ENCODE results near the gene LRP1. TPM values are rescaled to one million over a fixed set of nuclear protein-coding genes. Genes with fewer than 3 reads are reported as not detected.

Gene LRP1
- total RNA-seq, 1 donor, result 6.2 TPM

- no peak for DNase-seq (ENCODE audit: low read depth in 2 of 3, low spot score in 2 of 3)
Observed at GRCh38 chr12:57241402-57242310, 113.4 kb downstream of the LRP1 start.

- DNase-seq (ENCODE audit: low read depth in 2 of 3, low spot score in 2 of 3), result no peak
Observed at GRCh38 chr12:57242329-57242690, 114.0 kb downstream of the LRP1 start.

- peak in 2 of 3 donors; percentile 67 to 76 for DNase-seq (ENCODE audit: low read depth in 2 of 3, low spot score in 2 of 3)
Observed at GRCh38 chr12:57242691-57243454, 114.6 kb downstream of the LRP1 start.

DNA sequence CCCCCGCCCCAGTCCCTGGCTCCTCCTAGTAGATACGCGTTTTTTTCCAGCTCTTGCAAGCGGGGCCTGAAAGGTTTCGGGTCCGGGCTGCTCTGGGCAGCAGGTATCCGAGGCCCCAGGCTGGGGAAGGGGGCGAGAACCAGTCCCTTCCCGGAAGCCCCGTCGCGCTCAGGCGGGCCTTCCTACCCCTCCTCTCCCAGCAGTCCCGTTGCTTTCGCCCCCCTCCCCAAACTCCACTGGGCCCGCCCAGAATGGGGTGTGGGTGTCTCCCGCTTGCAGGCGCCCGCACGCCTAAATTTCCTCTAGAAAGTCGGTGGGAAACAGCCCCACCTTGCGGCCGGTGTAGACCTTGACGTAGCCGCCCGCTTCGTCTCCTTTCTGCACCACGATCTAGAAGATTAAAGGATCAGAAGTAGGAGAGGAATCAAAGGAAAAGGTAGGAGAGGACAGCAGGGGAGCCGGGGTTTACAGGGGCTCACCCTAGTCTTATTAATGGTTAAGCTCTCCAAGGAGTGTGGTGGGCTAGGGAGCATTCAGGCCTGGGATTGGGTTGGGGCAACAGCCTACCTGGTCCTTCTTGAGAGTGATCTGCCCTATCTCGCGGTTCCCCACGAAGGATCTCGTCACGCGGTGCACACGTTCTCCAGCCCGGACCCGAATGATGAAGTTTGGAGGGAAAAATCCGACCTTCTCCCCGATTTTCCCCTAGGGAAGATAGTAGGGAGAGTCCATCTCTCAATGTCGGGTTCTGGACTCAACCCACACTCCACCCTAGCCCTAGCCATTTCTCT lies 115.4 kb downstream of the LRP1 start:
- DNase-seq (ENCODE audit: low read depth in 2 of 3, low spot score in 2 of 3), result peak in 2 of 3 donors; percentile 73 to 85

DNA sequence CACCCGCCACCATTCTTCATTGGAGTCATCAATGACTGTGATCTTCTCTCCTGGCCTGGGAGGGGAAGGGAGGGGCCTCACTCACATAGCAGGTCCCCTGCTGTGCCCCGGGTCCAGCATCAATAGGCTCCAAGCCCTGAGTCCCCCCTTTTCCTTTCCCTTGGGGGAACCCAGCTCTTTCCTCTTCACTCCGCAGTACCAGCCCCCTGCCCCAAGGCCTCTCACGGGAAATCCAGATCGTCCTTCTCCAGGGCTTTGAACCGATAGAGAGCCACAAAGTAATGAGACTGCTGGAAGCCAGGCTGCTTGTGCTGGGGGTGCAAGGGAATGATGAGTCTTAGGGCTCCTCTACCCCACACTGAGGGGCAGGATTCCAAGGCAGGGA lies 116.0 kb downstream of the LRP1 start:
- DNase-seq (ENCODE audit: low read depth in 2 of 3, low spot score in 2 of 3), result no peak

DNA sequence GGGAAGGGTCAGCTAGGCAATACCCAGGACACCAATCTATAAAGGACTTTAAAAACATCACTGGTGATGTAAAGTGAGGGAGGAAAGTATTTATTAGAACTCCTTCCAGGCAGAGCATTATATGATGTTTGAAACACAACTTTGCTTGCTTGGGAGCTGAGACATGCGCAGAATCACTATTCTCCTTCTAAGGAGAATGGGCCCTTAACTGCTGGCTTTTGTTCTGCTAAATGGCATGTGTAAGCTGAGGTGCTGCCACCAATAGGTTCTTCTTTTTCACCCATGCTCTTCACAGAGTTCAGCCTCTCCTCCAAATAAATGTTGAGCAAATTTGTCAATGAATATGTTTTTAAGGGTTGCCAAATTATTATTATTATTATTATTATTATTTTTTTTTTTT lies 118.8 kb downstream of the LRP1 start:
- DNase-seq (ENCODE audit: low read depth in 2 of 3, low spot score in 2 of 3), result no peak

DNA sequence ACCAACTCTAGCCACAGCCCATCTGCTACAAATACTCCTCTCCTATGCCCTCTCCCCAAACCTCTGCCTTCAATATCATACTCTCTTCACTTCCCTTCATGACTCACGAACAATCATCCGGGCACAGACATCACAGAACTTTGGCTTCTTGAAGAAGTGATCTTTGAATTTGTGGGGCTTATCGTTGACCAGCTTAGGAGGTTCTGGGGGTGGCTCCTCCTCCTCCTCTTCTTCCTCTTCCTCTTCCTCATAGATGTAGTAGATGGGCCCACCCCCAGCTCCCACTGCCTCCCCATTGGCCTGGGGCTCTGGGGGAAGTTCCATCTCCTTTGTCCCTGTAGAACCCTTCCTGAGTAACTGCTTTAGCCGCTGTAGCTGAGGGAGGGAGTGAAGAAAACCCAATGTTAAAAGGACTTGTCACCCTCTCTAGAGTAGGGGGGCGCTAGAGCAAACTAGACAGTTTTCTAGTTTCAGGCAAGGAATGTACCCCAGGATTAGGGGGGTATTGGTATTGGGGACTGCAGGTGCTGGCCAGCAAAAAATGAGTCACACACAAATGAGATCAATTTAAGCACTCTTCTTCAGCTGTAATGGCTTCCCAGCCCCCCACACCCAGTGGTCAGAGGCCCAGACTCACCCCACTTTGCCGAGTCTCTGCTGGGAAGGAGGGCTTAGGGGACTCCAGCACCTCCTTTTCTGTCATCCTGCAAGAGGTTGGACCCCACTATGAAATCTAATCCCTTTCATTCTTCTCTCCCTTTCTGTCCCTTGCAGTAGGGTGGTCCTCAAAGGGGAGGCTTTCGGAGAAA lies 120.9 kb downstream of the LRP1 start:
- peak in 1 of 3 donors; percentile 48 for DNase-seq (ENCODE audit: low read depth in 2 of 3, low spot score in 2 of 3)

DNA sequence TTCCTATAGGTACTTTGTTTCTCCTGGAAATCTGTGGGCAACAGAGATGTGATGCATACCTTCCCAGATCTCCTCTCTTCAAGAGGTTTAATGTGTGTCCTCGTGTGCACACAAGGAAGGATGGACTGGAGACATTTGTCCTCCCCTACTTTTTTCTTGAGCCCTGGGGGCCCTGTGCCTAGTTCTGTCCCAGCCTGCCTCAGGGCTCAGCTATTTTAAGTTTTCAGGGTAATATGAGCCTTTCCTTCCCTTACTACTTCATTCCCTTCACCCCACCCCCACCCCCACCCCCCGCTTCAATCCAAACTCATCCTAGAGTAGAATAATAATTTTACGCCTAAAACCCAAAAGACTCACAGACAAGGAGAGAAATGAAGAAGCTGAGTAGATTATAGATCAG lies 122.3 kb downstream of the LRP1 start:
- DNase-seq (ENCODE audit: low read depth in 2 of 3, low spot score in 2 of 3), result no peak

DNA sequence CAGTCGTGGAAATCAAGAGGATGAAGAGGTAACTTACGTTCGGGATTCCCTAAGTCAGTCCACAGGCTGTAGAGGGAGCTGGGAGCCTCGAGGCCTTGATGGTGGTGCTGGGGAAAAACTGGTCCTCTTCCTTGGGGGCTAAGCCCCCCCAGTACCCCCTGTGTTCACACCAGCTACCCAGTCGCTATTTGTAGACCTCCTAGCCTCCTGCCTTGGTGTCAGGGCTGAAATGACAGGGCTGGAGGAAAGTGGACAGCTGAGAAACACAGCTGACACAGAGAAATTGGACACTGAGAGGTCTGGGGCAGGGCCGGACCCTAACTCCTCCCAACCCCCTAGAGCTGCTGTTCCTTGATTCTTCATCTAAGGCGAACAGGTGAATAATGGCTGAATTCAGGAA lies 122.7 kb downstream of the LRP1 start, which contains the start of gene STAC3:
Gene STAC3, minus strand, starts transcription at position 232 of the 400 bp plus-strand sequence. CDS start 1,551 bp downstream, outside the sequence.
- DNase-seq (ENCODE audit: low read depth in 2 of 3, low spot score in 2 of 3), result no peak

GRCh38 chr12:57254506-57255280 lies 126.4 kb downstream of the LRP1 start:
- DNase-seq (ENCODE audit: low read depth in 2 of 3, low spot score in 2 of 3), result no peak

DNA sequence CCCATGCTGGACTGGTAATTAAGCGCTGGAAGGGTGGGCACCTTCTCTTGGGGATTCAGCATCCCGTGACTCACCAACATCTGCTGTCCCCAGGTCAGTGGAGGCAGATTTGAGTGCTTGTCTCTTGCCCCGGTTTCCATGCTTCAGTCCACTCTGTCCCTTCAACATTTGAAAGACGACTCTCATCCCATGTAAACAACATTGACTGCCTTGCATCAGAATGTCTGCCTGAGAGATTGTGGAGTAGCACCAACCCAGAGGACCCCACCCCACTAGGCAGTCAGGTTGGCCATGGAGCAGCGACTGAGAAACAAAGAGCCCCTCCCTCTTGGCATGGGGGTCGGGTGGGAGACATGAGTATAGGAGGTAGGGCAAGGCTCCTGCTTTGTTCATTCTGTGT lies 127.6 kb downstream of the LRP1 start:
- DNase-seq (ENCODE audit: low read depth in 2 of 3, low spot score in 2 of 3), result no peak

GRCh38 chr12:57258977-57259970 lies 131.0 kb downstream of the LRP1 start:
- DNase-seq (ENCODE audit: low read depth in 2 of 3, low spot score in 2 of 3), result no peak

DNA sequence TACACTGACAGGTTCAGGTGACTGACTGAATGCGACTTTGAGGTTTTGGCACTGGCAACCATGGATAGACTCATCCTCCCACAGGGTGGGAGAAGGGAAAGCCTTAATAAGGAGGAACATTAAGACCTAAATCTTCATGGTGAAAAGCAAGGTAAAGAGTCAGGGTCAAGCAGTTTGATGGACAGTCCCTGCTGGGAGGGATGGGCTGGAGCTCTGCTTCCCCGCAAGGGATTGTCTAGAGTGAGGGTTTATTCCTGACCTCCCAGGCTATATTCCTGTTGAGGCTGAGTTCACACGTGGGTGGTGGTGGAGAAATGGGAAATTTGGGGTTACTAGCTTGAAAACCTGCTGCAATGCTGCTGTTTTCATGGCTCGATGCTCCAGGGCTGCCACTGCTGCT lies 132.1 kb downstream of the LRP1 start:
- DNase-seq (ENCODE audit: low read depth in 2 of 3, low spot score in 2 of 3), result no peak

GRCh38 chr12:57261428-57261865 lies 133.2 kb downstream of the LRP1 start:
- no peak for DNase-seq (ENCODE audit: low read depth in 2 of 3, low spot score in 2 of 3)

DNA sequence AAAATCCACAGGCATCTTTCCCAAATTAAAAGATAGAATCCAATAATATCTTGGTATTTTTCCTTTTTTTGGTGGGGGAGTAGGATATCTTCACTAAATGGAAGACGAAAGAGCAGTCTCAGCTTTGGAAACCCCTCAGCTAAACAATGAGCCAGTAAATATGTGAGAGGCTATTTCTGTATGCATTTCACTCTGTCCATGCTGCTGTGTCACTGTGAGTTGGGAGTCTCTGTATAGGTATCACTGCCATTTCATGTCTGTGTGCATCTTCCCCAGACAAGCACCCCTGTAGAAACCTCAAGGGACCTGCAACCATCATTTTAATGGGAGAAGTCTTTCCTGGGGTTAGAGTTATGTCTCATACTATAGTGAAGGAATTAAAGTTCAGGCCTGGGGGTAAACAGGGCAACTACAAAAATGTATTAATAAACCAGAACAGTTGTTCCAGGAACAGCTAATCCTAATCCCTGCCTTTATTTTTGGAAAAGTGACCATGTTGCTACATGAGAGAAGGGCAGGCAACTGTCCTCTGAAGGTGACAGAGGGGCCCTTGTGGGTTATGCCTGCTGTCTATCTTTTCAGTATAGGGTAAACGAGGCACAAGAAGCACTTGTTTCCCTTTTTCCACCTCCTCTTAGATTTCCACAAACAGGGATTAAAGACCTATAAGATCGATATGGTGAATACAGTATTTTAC lies 134.0 kb downstream of the LRP1 start:
- DNase-seq (ENCODE audit: low read depth in 2 of 3, low spot score in 2 of 3), result no peak

All from hematopoietic multipotent progenitor cell (in vitro differentiated cells).